Activated CD4-positive, CD25-positive, alpha-beta regulatory T cell (primary cell): ENCODE results near the gene PKP1.

ENCODE experiments used
- DNase-seq, 4 experiments: peaks; one replicate each; lab custom pipeline; 2025; lab: John Stamatoyannopoulos, UW

PKP1 gene

GRCh38 chr1:201371276-201371675, 88.0 kb downstream of the PKP1 start:
- DNase-seq: no peak

DNA sequence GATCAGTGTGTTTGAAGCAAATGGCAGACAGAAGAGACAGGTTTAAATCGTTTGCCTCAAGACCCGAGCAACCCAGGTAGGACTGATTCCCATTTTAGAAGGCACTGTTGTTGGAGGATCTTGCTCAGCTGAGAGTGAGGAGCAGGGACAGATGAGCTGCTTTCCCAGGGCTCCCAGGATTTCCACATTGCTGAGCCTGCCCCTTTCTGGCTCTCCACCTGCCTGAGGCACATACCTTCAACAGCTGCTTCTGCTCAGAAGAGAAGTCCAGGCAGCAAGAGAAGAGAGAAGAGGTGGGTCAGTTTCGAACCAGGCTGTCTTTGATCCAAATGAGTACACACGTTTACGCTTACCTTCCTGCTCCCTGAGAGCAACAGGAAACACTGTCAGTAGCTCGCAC, 88.5 kb downstream of the PKP1 start:
- no peak for DNase-seq

DNA sequence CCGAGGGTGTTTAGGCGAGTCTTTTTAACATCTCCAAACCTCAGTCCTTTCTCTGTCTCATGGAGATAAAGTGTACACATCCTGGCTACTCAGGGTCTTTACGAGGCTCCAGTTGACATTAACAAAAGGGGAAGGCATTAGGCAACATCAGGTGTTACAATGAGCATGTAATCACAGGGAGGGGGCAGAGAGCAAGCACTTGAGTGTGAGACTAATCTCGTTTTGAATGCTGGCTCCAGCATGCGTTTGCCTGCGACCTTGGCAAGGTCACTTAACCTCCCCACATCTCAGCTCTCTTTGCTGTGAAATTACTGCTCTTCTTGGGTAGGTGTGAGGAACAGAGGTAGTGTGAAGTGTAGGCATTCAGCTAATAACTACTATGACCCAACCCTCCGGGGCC, 91.1 kb downstream of the PKP1 start:
- DNase-seq: no peak

DNA sequence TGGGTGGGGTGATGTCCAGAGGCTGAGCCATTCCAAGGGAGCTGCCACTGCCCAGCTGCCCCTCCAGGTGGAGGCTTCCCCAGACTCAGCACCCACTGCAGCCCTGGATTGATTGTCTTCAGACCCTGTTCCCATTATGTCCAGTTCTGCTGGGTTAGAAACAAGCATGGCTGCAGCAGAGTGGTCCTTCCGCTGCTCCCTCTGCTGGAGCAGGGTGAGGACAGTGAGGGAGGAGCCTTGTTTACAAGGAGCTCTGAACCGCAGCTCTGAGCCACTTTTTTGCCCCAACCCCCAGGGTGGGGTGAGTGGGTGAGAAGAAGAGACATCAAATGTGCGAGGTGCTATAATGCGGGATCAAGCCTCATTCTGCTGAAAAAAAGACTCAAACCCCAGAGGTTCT, 91.9 kb downstream of the PKP1 start:
- no peak for DNase-seq

GRCh38 chr1:201376107-201376463, 92.8 kb downstream of the PKP1 start:
- DNase-seq: no peak

DNA sequence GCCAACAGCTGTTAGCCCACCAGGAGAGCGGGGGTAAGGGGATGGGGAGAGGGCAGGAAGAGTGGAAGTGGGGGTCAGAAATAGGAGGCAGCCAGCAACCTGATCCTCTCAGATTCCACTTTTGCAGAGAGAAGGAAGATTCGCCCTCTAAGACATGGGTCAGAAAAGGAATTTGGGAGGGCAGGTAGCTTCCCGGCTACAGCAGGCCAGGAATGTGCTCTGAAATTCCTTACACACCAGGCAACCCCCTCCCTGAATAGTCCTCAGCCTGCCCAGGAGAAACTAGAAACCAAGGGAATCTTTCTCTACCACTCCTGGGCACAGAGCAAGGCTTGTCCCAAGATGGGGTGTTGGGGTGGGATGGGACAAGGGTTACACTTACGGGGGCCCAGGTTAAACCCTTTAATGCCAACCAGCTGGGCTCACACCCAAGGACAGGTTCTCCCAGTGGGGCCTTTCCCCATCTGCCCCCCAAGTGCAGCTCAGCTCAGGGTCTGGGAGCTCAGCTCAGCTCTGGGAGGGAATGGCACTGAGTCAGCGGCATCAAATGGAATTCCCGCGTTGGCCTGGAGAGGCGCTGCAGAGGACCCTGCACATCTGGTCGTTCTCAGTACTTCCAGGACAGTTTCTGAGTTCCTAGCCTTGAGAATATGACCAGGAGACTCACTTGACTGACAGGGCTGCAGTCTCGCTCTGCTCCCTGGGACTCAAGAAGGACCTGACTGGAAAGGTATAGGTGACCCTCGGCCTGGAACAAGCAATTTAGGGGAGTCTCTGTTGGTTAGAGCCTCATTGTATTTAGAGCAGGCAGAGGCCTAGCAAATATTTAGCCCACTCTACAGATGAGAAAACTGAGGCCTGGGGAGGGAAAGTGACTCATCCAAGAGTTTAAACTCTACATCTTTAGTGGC, 93.4 kb downstream of the PKP1 start:
- DNase-seq: no peak

DNA sequence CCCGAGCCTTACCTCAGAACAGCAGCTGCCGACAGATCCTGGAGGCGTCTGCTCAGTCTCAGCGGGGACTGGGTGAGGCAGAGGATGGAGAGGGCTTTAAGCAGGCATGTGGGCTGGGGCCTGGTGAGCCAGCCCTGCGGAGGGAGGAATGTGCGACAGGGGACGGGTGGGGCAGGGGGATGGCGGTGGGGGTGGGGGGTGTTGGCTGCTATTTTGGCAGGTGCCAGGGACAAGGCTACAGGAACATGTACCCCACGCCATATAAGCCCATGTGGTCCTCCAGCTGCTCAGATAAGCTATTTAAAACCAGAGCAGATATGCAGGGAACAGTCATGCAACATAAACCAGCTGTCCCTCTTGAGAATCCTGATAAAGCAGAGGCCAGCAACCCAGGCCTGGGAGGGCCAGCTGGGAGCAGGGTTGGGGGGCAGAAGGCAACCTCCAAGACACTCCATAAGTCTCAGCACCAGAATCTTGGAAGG, 94.3 kb downstream of the PKP1 start, which contains the start of gene TNNT2:
Gene TNNT2, minus strand, starts transcription at position 70 of the 482 bp plus-strand sequence. CDS start 4,426 bp downstream, outside the sequence.
- no peak for DNase-seq

GRCh38 chr1:201378804-201379203, 95.5 kb downstream of the PKP1 start:
- no peak for DNase-seq

DNA sequence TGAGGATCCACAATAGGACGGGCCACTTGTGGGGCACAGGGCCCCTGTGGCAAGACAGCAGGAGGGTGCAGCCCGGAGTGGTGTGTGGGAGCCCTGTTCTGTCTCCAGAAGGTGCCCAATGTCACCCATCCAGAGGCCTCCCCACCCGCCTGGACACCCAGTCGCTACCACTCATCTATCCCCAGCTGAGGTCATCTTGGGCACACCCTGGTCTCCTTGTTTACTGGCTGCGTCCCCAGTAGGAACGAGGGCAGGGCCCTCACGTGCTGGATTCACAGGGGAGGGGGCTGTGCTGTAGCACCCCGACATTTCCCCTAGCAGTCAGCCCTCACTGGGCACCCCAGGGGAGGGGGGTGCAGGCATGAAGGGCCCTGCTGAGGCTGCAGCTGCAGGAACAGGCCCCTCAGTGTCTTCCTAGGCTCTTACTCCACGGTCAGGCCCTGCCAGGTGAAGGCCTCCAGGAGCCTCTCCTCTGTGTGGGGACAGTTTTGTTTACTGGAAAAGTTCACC, 96.5 kb downstream of the PKP1 start:
- no peak for DNase-seq

GRCh38 chr1:201381130-201381529, 97.8 kb downstream of the PKP1 start:
- no peak for DNase-seq
